HG02678 (cell line): ENCODE data around the gene SULT1A2.
A peak's percentile ranks its signal among the peaks of the same experiment; 100 is the strongest.
"Not testable (repeated sequence)": the region's sequence is repeated elsewhere in the genome, so short reads cannot be mapped to it uniquely, and the experiment has no call there.

Experiments used
- ATAC-seq: cut with Tn5 transposase; IDR thresholded peaks from one replicate; pipeline ENCODE4 v1.9.1; 2021; ENCODE audit warnings: mild to moderate bottlenecking, moderate library complexity; ENCODE audit not compliant: unreplicated experiment

The SULT1A2 gene

DNA sequence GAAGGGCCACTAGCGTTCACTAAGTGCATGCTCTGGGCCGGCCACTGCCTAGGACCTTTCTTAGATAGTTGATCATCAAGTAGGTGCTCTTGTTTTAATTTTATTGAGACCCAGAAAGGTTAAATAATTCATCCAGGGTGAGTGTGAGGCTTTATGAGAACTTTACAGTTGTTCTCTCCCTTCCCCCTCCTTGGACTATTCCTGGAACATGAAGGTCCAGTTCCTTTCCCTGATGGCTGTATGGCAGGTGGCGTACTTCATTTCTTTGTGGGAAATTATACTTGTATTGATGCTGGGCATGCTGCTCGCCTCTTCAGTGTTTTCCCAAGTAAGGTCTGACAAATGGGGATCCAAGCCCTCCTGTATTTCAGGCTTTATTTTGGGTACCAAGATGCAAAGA is 34.7 kb downstream of the SULT1A2 start:
- ATAC-seq = no peak

DNA sequence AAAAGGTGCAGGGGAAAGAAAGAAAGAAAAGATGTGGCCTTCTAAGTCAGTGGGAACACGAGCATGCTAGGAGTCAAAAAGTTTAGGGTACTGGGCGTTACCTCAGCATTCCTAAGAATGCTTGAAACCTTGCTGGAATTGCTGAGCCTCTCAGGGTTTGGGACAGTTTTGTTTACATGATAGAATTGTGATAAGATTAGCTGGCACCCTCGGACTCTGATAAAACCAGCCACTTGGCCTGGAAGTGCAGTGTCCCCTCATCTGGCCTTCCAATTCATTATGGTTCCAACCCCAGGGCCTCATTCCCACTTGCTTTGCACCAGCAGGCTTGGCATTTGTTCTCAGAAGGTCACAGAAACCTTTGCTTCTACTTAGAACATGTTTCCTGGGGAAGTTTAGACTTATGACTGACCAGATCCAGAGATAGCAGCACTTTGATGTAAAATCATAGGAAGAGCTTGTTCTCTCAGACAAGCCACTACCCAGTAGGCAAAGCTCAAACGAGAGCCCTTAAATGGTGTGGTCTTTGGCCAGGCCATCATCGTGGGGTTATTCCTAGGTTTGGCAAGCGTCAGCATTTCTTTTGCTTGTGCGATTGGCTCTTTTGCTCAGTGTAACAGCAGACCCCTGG is 35.2 kb downstream of the SULT1A2 start:
- no peak for ATAC-seq

DNA sequence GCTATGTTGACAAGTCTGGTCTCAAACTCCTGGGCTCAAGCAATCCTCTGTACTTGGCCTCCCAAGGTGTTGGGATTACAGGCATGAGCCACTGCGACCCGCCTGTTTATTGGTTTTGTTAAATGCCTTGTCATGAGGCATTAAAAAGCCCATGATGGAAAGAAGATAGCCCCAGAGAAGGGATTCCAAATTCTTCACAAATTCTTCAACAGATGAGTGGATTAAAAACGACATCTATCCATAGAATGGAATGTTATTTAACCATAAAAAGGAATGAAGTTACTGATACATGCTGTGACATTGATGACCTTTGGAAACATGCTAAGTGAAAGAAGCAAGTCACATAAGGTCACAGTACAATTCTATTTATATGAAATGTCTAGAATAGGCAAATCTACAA is 38.4 kb downstream of the SULT1A2 start:
- ATAC-seq = no peak

DNA sequence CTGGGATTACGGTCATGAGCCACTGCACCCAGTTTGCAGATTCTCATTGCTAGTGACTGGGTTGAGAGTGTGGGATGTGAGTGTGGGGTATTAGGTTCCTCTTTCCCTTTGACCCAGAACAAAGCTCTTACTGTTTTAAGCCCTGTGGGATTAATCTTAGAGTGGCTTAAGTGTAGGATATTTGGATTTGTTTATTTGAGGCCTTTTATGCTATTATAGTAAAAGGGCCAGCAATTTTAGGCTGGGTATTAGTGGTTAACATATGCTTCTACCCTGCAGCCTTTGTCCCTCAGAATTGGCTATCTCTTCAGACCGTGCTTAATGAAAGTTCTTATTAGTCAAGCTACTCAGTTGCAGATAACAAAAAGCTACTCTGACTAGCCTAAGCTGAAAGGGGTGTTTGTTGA is 39.9 kb downstream of the SULT1A2 start:
- no peak for ATAC-seq

DNA sequence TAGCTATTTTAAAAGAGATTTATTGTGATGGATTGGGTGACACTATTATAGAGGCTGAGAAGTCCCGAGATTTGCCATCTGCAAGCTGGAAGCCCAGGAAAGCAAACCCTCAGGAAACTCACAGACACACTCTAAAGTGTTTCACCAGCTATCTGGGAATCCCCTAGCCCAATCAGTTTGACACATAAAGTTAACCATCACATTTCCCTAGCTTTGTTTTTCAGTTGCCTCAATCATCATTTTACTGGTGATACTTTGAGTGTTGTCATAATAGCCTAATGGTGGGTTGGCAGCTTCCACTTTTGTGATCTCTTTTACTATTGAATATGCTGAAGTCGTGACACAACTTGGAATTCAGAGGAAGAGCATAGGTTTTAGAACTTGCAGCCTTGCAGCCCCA is 41.3 kb downstream of the SULT1A2 start:
- ATAC-seq = no peak

DNA sequence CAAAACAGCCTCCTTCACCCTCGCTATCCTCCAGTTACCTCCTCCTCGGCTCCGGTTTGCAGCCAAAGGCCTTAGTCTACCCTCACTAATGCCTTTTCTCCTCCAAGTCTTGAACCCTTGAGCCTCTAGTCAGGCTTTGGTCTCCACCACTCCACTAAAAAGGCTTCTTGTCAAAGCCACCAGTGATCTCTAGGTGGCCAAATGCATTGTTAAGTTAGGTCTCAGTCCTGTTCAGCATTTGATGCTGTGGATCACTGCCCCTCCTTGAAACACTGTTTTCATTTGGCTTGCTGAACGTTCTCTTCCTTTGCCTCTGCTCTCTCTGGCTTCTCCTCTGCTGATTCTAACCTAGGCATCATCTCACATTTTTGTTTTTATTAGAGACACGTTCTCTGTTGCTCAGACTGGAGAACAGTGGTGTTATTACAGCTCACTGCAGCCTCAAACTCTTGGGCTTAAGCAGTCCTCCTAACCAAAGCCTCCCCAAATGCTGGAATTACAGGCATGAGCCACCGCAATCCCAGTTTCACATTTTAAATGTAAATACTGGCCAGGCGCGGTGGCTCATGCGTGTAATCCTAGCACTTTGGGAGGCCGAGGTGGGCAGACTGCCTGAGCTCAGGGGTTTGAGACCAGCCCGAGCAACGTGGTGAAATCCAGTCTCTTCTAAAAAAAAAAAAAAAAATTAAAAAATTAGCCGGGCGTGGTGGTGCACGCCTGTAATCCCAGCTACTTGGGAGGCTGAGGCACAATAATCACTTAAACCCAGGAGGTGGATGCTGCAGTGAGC is 42.0 kb downstream of the SULT1A2 start:
- ATAC-seq = no peak

DNA sequence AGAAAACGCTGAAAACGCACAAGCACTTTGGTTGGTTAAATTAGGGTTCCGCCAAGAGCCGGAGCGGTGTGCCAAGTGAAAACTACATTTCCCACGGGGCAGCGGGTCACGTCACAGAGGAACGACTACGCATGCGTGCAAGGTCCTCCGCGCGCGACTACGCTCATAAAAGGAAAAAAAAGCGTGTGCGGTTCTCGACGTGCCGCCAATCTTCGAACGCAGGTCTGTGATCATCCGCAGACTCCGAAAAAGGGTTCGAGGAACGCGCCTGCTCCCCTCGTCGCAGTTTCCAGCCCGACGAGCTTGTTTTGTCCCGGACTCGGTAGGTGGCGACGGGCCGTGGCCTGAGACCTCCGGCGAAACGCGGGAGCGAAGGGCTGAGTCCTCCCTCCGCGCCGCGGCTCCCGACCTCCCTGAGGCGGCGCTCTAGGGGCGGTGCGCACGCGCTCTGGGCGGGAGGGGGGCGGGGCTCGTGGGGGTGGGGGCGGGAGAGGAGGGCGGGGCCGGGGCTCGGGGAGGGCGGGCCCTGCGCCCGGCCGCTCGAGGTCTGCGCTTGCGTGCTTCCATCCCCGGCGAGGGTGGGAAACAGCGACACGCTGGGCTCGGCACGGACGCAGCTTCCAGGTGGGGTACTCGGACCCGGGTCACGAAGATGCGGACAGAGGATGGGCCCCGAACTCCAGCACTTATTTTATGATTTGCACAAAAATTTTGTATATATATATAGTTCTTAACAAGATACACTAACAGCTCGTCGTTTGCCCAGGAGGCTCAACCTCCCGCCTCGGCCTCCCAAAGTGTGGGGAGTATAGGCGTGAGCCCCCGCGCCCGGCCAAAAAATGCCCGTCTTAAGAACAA is 42.8 kb downstream of the SULT1A2 start, which contains the start of gene SGF29:
Gene SGF29, plus strand, starts transcription at position 145 of the 858 bp plus-strand sequence. CDS start 27,150 bp downstream, outside the sequence.
- ATAC-seq = peak; percentile 83

DNA sequence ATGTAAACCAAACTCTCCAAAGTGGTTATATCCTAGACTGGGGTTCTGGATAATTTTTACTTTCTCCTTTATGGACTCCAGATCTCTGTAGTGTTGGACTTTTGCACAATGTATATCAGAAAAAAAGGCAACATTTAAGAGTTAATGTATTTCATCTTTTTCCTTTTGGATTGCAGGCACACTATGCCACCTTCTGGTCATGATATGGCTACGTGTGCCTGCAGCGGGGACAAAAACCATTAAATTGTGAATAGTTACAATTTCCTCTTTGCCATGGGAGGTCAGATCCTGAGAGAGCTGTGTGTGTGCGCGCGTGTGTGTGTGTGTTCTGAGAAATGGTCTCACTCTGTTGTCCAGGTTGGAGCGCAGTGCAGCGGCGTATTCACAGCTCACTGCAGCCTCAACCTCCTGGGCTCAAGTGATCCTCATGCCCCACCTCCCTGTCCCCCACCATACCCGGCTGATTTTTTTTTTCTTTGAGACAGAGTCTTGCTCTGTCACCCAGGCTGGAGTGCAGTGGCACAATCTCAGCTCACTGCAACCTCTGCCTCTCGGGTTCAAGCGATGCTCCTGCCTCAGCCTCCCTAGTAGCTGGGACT is 47.5 kb downstream of the SULT1A2 start:
- no peak for ATAC-seq

DNA sequence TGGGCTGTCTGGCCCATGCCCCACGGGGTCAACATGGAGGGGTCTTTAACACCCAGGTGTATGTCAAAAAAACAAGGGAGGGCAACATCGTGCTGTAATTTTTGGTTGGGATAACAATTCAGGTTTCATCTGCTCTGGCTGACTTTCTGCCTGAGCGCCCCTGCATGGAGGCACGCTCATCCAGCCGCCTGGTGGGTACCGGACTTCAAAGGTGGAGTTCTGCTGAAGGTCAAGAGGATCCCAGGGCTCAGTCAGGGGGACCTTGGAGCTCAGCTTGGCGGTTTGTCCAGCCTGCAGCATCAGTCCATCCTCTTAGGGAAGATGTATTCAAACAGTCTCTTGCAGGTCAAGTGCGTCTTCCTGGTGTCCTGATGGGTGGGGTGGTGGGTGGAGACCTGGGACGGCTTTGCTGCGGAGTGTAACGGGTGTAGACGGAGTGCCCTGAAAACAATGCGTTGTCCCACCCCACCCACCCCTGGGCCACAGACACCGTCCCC is 48.5 kb downstream of the SULT1A2 start:
- no peak for ATAC-seq

DNA sequence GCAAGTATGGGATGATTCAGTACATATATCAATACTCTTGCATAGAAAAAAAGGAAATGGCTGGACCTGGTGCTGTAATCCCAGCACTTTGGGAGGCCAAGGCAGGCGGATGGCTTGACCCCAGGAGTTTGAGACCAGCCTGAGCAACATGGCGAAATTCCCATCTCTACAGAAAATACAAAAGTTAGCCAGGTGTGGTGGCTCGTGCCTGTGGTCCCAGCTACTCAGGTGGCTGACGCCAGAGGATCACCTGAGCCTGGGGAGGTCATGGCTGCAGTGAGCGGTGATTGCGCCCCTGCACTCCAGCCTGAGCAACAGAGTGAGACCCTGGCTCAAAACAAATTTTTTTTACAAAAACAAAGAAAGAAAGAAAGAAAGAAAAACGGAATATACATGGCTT is 50.2 kb downstream of the SULT1A2 start:
- no peak for ATAC-seq

DNA sequence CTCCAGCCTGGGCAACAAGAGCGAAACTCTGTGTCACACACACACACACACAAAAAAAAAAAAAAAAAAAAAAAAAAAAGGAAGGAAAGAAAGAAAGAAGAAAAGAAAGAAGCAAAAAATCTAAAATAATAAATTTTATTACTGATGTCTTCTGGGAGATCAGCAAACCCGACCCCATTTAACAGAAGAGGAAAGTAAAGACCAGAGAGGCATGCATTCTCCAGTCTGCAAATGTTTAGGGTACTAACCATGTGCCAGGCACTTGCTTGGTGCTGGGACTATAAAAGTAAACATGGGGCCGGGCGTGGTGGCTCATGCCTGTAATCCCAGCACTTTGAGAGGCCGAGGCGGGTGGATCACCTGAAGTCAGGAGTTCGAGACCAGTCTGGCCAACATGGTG is 50.9 kb downstream of the SULT1A2 start:
- ATAC-seq = not testable (repeated sequence)

DNA sequence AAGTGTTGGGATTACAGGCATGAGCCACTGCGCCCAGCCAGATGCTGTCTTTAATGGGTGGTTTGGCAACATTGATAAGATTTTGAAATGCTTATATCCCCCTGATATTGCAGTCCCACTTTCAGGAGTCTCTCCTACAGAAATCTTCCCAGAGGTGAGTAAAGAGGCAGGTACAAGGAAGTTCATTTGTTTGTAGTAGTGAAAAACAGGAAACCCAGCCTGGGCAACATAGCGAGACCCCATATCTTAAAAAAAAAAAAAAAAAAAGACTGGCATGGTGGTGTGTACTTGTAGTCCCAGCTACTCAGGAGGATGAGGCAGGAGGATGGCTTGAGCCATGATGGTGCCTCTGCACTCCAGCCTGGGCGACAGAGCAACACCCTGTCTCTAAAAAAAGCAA is 51.9 kb downstream of the SULT1A2 start:
- ATAC-seq = no peak

DNA sequence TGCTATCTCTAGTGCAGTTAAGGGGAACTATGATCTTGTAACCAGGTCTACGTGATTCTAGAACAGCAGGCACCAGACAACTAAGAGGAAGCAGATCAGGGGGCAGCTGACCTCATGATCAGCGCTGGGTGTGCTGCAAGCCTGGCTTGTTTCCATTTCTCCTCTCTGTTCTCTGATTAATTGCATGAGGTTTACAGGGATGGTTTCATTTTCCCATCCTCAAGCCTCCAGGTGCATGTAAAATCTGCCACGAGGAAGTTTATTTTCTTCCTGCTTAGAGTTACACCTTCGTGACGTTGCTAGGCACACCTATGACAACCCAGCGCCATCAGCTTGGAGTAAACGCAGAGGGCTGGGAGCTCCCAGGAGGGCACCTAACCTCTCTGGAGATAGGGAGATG is 53.8 kb downstream of the SULT1A2 start:
- no peak for ATAC-seq

DNA sequence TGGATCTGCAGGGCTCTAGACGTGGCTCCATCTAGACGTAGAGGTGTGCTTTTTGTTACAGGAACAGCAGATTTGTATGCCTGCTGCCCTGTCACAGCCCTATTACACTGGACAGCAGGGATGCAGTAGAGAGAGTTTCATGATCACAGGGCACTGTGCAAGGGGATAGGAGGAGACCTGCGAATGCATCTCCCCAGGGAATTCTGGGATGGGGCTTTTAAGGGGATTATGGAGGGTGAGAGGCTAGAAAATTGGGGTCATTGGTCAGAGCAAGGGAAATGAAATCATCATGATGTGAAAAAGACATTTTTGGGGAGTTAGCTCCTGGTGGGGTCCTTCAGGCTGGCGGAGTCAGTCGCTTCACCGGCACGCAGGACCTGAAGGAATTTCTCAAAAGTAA is 54.2 kb downstream of the SULT1A2 start:
- ATAC-seq = no peak
